PFSK-1 (cell line): ENCODE data around the gene RAE1.

ENCODE experiments used
- POLR2AphosphoS5 ChIP-seq: IDR thresholded peaks from 2 replicates; pipeline ENCODE4 v1.6.1; 2012; ENCODE audit warnings: low read depth, mild to moderate bottlenecking, control low read depth, low read length, moderate library complexity
- SIN3A ChIP-seq: IDR thresholded peaks from 2 replicates; pipeline ENCODE4 v1.6.1; 2012; ENCODE audit warnings: mild to moderate bottlenecking, low read length, moderate library complexity, borderline replicate concordance; ENCODE audit not compliant: insufficient read depth
- TAF1 ChIP-seq: IDR thresholded peaks from 2 replicates; pipeline ENCODE4 v1.6.1; 2012; ENCODE audit warnings: low read length, control low read depth, borderline replicate concordance; ENCODE audit not compliant: insufficient read depth
- TF ChIP-seq, protein P1 (sequence below), 2 experiments: IDR thresholded peaks; 2 replicates each; pipeline versions ENCODE4 v1.6.1 to v1.8.0; 2011 to 2012; ENCODE audit warnings: low read depth in 2 of 2, low read length in 2 of 2, control low read depth in 1 of 2, inconsistent platforms in 1 of 2, mild to moderate bottlenecking in 1 of 2, moderate library complexity in 1 of 2; ENCODE audit not compliant: insufficient read depth in 1 of 2

DNA sequence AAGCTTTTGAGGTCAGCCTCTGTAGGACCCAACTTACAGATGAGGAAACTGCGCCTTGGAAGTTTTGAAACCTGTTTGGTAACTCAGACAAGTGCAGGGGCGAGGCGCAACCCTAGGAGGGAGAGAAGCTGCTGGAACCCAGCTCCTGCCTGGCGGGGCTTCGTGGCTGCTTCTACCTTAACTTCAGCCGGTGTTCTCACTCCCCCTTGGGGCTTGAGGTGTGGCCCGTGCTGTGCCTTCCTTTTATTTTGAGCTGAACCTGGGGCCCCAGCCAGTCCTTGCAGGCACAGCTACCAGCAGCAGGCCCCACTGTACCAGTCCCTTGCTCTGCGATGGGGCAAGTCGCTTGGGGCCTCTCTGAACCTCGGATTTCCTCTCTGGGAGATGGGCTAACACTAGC, 52.2 kb downstream of the RAE1 start:
- TF ChIP-seq TAF1 (no peak), POLR2AphosphoS5 (no peak), SIN3A (no peak)
- TF ChIP-seq, protein P1, sequence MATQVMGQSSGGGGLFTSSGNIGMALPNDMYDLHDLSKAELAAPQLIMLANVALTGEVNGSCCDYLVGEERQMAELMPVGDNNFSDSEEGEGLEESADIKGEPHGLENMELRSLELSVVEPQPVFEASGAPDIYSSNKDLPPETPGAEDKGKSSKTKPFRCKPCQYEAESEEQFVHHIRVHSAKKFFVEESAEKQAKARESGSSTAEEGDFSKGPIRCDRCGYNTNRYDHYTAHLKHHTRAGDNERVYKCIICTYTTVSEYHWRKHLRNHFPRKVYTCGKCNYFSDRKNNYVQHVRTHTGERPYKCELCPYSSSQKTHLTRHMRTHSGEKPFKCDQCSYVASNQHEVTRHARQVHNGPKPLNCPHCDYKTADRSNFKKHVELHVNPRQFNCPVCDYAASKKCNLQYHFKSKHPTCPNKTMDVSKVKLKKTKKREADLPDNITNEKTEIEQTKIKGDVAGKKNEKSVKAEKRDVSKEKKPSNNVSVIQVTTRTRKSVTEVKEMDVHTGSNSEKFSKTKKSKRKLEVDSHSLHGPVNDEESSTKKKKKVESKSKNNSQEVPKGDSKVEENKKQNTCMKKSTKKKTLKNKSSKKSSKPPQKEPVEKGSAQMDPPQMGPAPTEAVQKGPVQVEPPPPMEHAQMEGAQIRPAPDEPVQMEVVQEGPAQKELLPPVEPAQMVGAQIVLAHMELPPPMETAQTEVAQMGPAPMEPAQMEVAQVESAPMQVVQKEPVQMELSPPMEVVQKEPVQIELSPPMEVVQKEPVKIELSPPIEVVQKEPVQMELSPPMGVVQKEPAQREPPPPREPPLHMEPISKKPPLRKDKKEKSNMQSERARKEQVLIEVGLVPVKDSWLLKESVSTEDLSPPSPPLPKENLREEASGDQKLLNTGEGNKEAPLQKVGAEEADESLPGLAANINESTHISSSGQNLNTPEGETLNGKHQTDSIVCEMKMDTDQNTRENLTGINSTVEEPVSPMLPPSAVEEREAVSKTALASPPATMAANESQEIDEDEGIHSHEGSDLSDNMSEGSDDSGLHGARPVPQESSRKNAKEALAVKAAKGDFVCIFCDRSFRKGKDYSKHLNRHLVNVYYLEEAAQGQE (IDR thresholded peaks at IDR 0.05; ENCODE audit: insufficient read depth in 1 of 2, low read depth in 2 of 2, low read length in 2 of 2): no peak
